Measurements from ENCODE around the gene DUSP3.
"Not testable (repeated sequence)": the region's sequence is repeated elsewhere in the genome, so short reads cannot be mapped to it uniquely, and the experiment has no call there.

DUSP3 gene

GRCh38 chr17:43812396-43813265 is 33.9 kb upstream of the DUSP3 start:
- no peaks in the 10 kb centered on the region for H3K4me1 Mint-ChIP-seq (ENCODE audit: low read depth)
- H3K9me3 Mint-ChIP-seq: no peaks in the 10 kb centered on the region
- no peak overlapping the region for H3K27ac Mint-ChIP-seq
- H3K4me3 Mint-ChIP-seq: no peak overlapping the region
- peaks cover 6% of the 10 kb centered on the region for H3K27me3 Mint-ChIP-seq
- DNase-seq: no peak
- H3K36me3 Mint-ChIP-seq (ENCODE audit: low read depth): no peaks in the 10 kb centered on the region

GRCh38 chr17:43810823-43811222 is 32.0 kb upstream of the DUSP3 start:
- Mint-ChIP-seq H3K27ac (no peak overlapping the region), H3K4me1 (ENCODE audit: low read depth) (no peaks in the 10 kb centered on the region), H3K36me3 (ENCODE audit: low read depth) (no peaks in the 10 kb centered on the region), H3K4me3 (no peak overlapping the region), H3K9me3 (no peaks in the 10 kb centered on the region), H3K27me3 (peaks cover 13% of the 10 kb centered on the region)
- DNase-seq: no peak

- H3K4me1 Mint-ChIP-seq (ENCODE audit: low read depth): peaks cover under 1% of the 10 kb centered on the region
- H3K27me3 Mint-ChIP-seq: peaks cover 19% of the 10 kb centered on the region
- H3K27ac Mint-ChIP-seq: no peak overlapping the region
- H3K36me3 Mint-ChIP-seq (ENCODE audit: low read depth): no peaks in the 10 kb centered on the region
- H3K9me3 Mint-ChIP-seq: no peaks in the 10 kb centered on the region
- no peak for DNase-seq
- H3K4me3 Mint-ChIP-seq: no peak overlapping the region
Observed at GRCh38 chr17:43810226-43810715, 31.5 kb upstream of the DUSP3 start.

- DNase-seq: no peak
- H3K4me3 Mint-ChIP-seq: no peak overlapping the region
- H3K9me3 Mint-ChIP-seq: no peaks in the 10 kb centered on the region
- no peak overlapping the region for H3K27ac Mint-ChIP-seq
- H3K27me3 Mint-ChIP-seq: peaks cover 28% of the 10 kb centered on the region
- no peaks in the 10 kb centered on the region for H3K36me3 Mint-ChIP-seq (ENCODE audit: low read depth)
- H3K4me1 Mint-ChIP-seq (ENCODE audit: low read depth): peaks cover 3% of the 10 kb centered on the region
Observed at GRCh38 chr17:43809121-43809520, 30.3 kb upstream of the DUSP3 start.

- peaks cover 34% of the 10 kb centered on the region for H3K27me3 Mint-ChIP-seq
Observed at GRCh38 chr17:43808076-43808475, 29.3 kb upstream of the DUSP3 start.

GRCh38 chr17:43805117-43805516 is 26.3 kb upstream of the DUSP3 start:
- Mint-ChIP-seq H3K9me3 (no peaks in the 10 kb centered on the region), H3K27me3 (peaks cover 41% of the 10 kb centered on the region), H3K36me3 (ENCODE audit: low read depth) (no peaks in the 10 kb centered on the region), H3K27ac (no peak overlapping the region), H3K4me1 (ENCODE audit: low read depth) (peaks cover 3% of the 10 kb centered on the region), H3K4me3 (no peak overlapping the region)
- no peak for DNase-seq

More at GRCh38 chr17:43808076-43808475, 29.3 kb upstream of the DUSP3 start:
- Mint-ChIP-seq H3K4me1 (ENCODE audit: low read depth) (peaks cover 3% of the 10 kb centered on the region), H3K36me3 (ENCODE audit: low read depth) (no peaks in the 10 kb centered on the region), H3K4me3 (no peak overlapping the region), H3K9me3 (no peaks in the 10 kb centered on the region), H3K27ac (no peak overlapping the region)
- no peak for DNase-seq

- Mint-ChIP-seq H3K36me3 (ENCODE audit: low read depth) (no peaks in the 10 kb centered on the region), H3K27ac (no peak overlapping the region), H3K27me3 (peaks cover 45% of the 10 kb centered on the region), H3K9me3 (no peaks in the 10 kb centered on the region), H3K4me1 (ENCODE audit: low read depth) (peaks cover 3% of the 10 kb centered on the region), H3K4me3 (no peak overlapping the region)
- no peak for DNase-seq
Observed at GRCh38 chr17:43803758-43804157, 25.0 kb upstream of the DUSP3 start.

GRCh38 chr17:43801844-43802243 is 23.1 kb upstream of the DUSP3 start:
- peaks cover 48% of the 10 kb centered on the region for H3K27me3 Mint-ChIP-seq
- H3K36me3 Mint-ChIP-seq (ENCODE audit: low read depth): no peaks in the 10 kb centered on the region
- H3K27ac Mint-ChIP-seq: no peak overlapping the region
- H3K9me3 Mint-ChIP-seq: no peaks in the 10 kb centered on the region
- H3K4me3 Mint-ChIP-seq: no peak overlapping the region
- no peak for DNase-seq
- H3K4me1 Mint-ChIP-seq (ENCODE audit: low read depth): peaks cover 3% of the 10 kb centered on the region

GRCh38 chr17:43800736-43801135 is 22.0 kb upstream of the DUSP3 start:
- H3K27ac Mint-ChIP-seq: no peak overlapping the region
- peaks cover 3% of the 10 kb centered on the region for H3K4me1 Mint-ChIP-seq (ENCODE audit: low read depth)
- DNase-seq: no peak
- H3K4me3 Mint-ChIP-seq: no peak overlapping the region
- no peaks in the 10 kb centered on the region for H3K9me3 Mint-ChIP-seq
- H3K36me3 Mint-ChIP-seq (ENCODE audit: low read depth): no peaks in the 10 kb centered on the region
- H3K27me3 Mint-ChIP-seq: peaks cover 51% of the 10 kb centered on the region

- H3K4me3 Mint-ChIP-seq: no peak overlapping the region
- H3K36me3 Mint-ChIP-seq (ENCODE audit: low read depth): no peaks in the 10 kb centered on the region
- H3K4me1 Mint-ChIP-seq (ENCODE audit: low read depth): no peaks in the 10 kb centered on the region
- H3K27me3 Mint-ChIP-seq: peaks cover 47% of the 10 kb centered on the region
- no peaks in the 10 kb centered on the region for H3K9me3 Mint-ChIP-seq
- no peak overlapping the region for H3K27ac Mint-ChIP-seq
- DNase-seq: no peak
Observed at GRCh38 chr17:43799047-43799446, 20.3 kb upstream of the DUSP3 start.

GRCh38 chr17:43798024-43798423 is 19.2 kb upstream of the DUSP3 start:
- H3K4me3 Mint-ChIP-seq; H3K9me3 Mint-ChIP-seq; H3K27ac Mint-ChIP-seq; H3K36me3 Mint-ChIP-seq (ENCODE audit: low read depth); DNase-seq; H3K4me1 Mint-ChIP-seq (ENCODE audit: low read depth): not testable (repeated sequence)
- H3K27me3 Mint-ChIP-seq: peaks cover 47% of the 10 kb centered on the region

GRCh38 chr17:43792668-43793067 is 13.9 kb upstream of the DUSP3 start:
- H3K36me3 Mint-ChIP-seq (ENCODE audit: low read depth); H3K9me3 Mint-ChIP-seq; H3K27ac Mint-ChIP-seq; H3K4me3 Mint-ChIP-seq; H3K4me1 Mint-ChIP-seq (ENCODE audit: low read depth); DNase-seq: not testable (repeated sequence)
- H3K27me3 Mint-ChIP-seq: peaks cover 47% of the 10 kb centered on the region

- no peaks in the 10 kb centered on the region for H3K36me3 Mint-ChIP-seq (ENCODE audit: low read depth)
- no peak overlapping the region for H3K4me3 Mint-ChIP-seq
- no peaks in the 10 kb centered on the region for H3K9me3 Mint-ChIP-seq
- peaks cover 3% of the 10 kb centered on the region for H3K4me1 Mint-ChIP-seq (ENCODE audit: low read depth)
- H3K27ac Mint-ChIP-seq: no peak overlapping the region
- H3K27me3 Mint-ChIP-seq: peaks cover 40% of the 10 kb centered on the region
- no peak for DNase-seq
Observed at GRCh38 chr17:43791589-43791988, 12.8 kb upstream of the DUSP3 start.

- Mint-ChIP-seq H3K4me1 (ENCODE audit: low read depth) (peaks cover 3% of the 10 kb centered on the region), H3K27ac (no peak overlapping the region), H3K9me3 (no peaks in the 10 kb centered on the region), H3K36me3 (ENCODE audit: low read depth) (no peaks in the 10 kb centered on the region), H3K27me3 (peaks cover 31% of the 10 kb centered on the region), H3K4me3 (no peak overlapping the region)
- DNase-seq: no peak
Observed at GRCh38 chr17:43790311-43790940, 11.6 kb upstream of the DUSP3 start.

GRCh38 chr17:43789482-43789881 is 10.7 kb upstream of the DUSP3 start:
- Mint-ChIP-seq H3K4me1 (ENCODE audit: low read depth) (peaks cover 3% of the 10 kb centered on the region), H3K9me3 (no peaks in the 10 kb centered on the region), H3K27me3 (peaks cover 25% of the 10 kb centered on the region)

More at GRCh38 chr17:43789482-43789881, 10.7 kb upstream of the DUSP3 start:
- DNase-seq: no peak
- H3K27ac Mint-ChIP-seq: no peak overlapping the region
- H3K36me3 Mint-ChIP-seq (ENCODE audit: low read depth): no peaks in the 10 kb centered on the region
- no peak overlapping the region for H3K4me3 Mint-ChIP-seq
